PC-9 (cell line): ENCODE data around the gene EXOC2.

ENCODE experiments used
- CTCF ChIP-seq: fragments of 200-600 bp; sonication (generic); conservative IDR thresholded peaks from 2 replicates; pipeline ENCODE4 v1.6.1; 2017; ENCODE audit warnings: mixed run types, antibody characterized with exemption, mild to moderate bottlenecking, moderate library complexity
- EZH2 ChIP-seq: fragments of 200-600 bp; sonication (generic); IDR thresholded peaks from 2 replicates; pipeline ENCODE4 v1.8.0; 2017; ENCODE audit warnings: antibody characterized with exemption, low read depth

DNA sequence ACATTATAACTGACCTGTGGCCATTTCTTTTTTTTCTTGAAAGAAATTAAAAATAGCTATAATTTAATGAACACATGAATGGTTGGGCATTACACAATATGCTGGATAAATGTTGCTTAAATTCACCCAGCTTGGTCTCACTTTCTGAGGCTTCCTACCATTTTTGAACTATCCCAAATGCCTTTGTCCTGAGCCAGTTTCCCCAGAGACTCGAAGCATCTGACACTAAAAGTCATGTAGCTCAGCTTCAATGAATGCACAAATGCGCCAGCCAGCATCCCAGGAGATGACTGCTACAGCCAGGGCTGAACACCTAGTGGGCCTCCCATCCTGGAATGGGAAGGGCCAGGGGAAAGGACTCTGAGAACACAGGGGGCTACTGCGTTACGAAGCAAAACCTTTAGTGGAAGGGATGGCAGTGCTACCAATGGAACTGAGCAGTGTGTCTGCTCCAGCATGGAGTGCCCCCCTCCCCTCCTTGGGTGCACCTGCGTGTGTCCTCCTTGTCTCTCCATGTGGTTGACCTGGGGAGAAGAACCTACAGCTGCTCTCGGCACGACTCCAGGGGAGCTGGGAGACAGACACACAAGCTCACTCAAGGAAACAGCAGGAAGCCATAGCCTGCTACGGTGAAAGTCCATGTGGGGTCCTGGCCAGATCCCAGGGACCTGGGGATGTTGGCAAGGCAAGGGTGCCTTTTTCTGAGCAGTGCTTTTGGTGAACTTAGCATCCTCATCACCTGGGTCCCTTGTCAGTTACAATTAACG is 240.5 kb downstream of the EXOC2 start:
- no peak for TF ChIP-seq CTCF
- TF ChIP-seq EZH2, result no peak
